K562 (cell line): ENCODE results near the gene RNF217. TPM values are rescaled to one million over a fixed set of nuclear protein-coding genes. Genes with fewer than 3 reads are reported as not detected.
A peak's percentile ranks its signal among the peaks of the same experiment; 100 is the strongest.

ENCODE experiments used
- KAT7 ChIP-seq: sonication (generic); formaldehyde crosslinking; IDR thresholded peaks from 2 replicates; pipeline ENCODE4 v1.8.0; 2022; ENCODE audit warnings: missing genetic modification reagents, mild to moderate bottlenecking, borderline replicate concordance
- MNT ChIP-seq, 2 experiments: fragments of 450-650 bp; conservative IDR thresholded peaks; 2 replicates each; pipeline ENCODE4 v1.6.1; 2017; ENCODE audit warnings: mild to moderate bottlenecking in 2 of 2, moderate library complexity in 2 of 2
- NFE2 ChIP-seq: IDR thresholded peaks from 2 replicates; pipeline ENCODE4 v1.6.1; 2014; ENCODE audit warnings: antibody characterized with exemption, low read depth
- NR2C2 ChIP-seq, 2 experiments: fragments of 200-800 bp in 1 of 2; sonication (Bioruptor generic) in 1 of 2; sonication (generic) in 1 of 2; formaldehyde crosslinking in 1 of 2; IDR thresholded peaks; 2 replicates each; pipeline versions ENCODE4 v1.6.1 to v1.8.0; 2016 to 2022; ENCODE audit warnings: mild to moderate bottlenecking in 1 of 2, missing compliant biosample characterization in 1 of 2, missing genetic modification characterization in 1 of 2, missing genetic modification reagents in 1 of 2
- polyA plus RNA-seq, 8 experiments: library from polyadenylated mRNA; depleted of rRNA in 4 of 8; stranded (reverse) in 5 of 8; unstranded in 3 of 8; fragments of >200 nt; fragmentation: Nextera tagmentation in 2 of 8; fragmentation: Illumina TruSeq in 1 of 8; extraction: Ambion mirVana in 2 of 8; extraction: Trizol in 1 of 8; gene quantifications; 2 replicates each; pipeline versions ENCODE4 v1.2.1 to v1.2.3, GENCODE V29; 2011 to 2014; ENCODE audit warnings: inconsistent platforms in 1 of 8, missing spikeins in 1 of 8
- total RNA-seq, 7 experiments: library from RNA; depleted of rRNA in 6 of 7; stranded (reverse); fragments of >200 nt in 6 of 7; fragmentation: Illumina TruSeq in 2 of 7; extraction: Trizol in 2 of 7; gene quantifications; 2 replicates each; pipeline versions ENCODE4 v1.2.1 to v1.2.3, GENCODE V29; 2011 to 2021; ENCODE audit warnings: low replicate concordance in 1 of 7
- TF ChIP-seq, protein P1 (sequence below): fragments of 450-650 bp; IDR thresholded peaks from 2 replicates; pipeline ENCODE4 v1.6.1; 2016; ENCODE audit warnings: borderline replicate concordance
- TF ChIP-seq, protein P2 (sequence below): fragments of 450-650 bp; IDR thresholded peaks from 2 replicates; pipeline ENCODE4 v1.6.1; 2016; ENCODE audit warnings: low read depth

RNF217 gene
- total and polyA plus RNA-seq, 9 of the 15 experiments (the other 6 are each of a cell fraction or from before 2014, with no cell fraction given): 2.9 to 25.6 (median 12.0) TPM

GRCh38 chr6:124963831-124964763 lies 1.9 kb downstream of the RNF217 start (continued):
- TF ChIP-seq, protein P1, sequence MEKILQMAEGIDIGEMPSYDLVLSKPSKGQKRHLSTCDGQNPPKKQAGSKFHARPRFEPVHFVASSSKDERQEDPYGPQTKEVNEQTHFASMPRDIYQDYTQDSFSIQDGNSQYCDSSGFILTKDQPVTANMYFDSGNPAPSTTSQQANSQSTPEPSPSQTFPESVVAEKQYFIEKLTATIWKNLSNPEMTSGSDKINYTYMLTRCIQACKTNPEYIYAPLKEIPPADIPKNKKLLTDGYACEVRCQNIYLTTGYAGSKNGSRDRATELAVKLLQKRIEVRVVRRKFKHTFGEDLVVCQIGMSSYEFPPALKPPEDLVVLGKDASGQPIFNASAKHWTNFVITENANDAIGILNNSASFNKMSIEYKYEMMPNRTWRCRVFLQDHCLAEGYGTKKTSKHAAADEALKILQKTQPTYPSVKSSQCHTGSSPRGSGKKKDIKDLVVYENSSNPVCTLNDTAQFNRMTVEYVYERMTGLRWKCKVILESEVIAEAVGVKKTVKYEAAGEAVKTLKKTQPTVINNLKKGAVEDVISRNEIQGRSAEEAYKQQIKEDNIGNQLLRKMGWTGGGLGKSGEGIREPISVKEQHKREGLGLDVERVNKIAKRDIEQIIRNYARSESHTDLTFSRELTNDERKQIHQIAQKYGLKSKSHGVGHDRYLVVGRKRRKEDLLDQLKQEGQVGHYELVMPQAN: peak; percentile 16; the same call in 1 of the 2 replicates
- peak in 1 of 2 experiments; percentile 36; a peak in 1 of 4 replicates for TF ChIP-seq MNT (conservative IDR thresholded peaks at IDR 0.05)
- peak; percentile 55 for TF ChIP-seq NFE2
- no peak for TF ChIP-seq NR2C2 (CRISPR knock-in tag; IDR thresholded peaks at IDR 0.05)
- TF ChIP-seq NR2C2 (tag; IDR thresholded peaks at IDR 0.05): peak; percentile 18; the same call in 1 of the 2 replicates
- 0 out of 2 replicates have a peak, but pooled peaks have one; percentile 12 for TF ChIP-seq KAT7 (CRISPR knock-in tag)
- TF ChIP-seq, protein P2, sequence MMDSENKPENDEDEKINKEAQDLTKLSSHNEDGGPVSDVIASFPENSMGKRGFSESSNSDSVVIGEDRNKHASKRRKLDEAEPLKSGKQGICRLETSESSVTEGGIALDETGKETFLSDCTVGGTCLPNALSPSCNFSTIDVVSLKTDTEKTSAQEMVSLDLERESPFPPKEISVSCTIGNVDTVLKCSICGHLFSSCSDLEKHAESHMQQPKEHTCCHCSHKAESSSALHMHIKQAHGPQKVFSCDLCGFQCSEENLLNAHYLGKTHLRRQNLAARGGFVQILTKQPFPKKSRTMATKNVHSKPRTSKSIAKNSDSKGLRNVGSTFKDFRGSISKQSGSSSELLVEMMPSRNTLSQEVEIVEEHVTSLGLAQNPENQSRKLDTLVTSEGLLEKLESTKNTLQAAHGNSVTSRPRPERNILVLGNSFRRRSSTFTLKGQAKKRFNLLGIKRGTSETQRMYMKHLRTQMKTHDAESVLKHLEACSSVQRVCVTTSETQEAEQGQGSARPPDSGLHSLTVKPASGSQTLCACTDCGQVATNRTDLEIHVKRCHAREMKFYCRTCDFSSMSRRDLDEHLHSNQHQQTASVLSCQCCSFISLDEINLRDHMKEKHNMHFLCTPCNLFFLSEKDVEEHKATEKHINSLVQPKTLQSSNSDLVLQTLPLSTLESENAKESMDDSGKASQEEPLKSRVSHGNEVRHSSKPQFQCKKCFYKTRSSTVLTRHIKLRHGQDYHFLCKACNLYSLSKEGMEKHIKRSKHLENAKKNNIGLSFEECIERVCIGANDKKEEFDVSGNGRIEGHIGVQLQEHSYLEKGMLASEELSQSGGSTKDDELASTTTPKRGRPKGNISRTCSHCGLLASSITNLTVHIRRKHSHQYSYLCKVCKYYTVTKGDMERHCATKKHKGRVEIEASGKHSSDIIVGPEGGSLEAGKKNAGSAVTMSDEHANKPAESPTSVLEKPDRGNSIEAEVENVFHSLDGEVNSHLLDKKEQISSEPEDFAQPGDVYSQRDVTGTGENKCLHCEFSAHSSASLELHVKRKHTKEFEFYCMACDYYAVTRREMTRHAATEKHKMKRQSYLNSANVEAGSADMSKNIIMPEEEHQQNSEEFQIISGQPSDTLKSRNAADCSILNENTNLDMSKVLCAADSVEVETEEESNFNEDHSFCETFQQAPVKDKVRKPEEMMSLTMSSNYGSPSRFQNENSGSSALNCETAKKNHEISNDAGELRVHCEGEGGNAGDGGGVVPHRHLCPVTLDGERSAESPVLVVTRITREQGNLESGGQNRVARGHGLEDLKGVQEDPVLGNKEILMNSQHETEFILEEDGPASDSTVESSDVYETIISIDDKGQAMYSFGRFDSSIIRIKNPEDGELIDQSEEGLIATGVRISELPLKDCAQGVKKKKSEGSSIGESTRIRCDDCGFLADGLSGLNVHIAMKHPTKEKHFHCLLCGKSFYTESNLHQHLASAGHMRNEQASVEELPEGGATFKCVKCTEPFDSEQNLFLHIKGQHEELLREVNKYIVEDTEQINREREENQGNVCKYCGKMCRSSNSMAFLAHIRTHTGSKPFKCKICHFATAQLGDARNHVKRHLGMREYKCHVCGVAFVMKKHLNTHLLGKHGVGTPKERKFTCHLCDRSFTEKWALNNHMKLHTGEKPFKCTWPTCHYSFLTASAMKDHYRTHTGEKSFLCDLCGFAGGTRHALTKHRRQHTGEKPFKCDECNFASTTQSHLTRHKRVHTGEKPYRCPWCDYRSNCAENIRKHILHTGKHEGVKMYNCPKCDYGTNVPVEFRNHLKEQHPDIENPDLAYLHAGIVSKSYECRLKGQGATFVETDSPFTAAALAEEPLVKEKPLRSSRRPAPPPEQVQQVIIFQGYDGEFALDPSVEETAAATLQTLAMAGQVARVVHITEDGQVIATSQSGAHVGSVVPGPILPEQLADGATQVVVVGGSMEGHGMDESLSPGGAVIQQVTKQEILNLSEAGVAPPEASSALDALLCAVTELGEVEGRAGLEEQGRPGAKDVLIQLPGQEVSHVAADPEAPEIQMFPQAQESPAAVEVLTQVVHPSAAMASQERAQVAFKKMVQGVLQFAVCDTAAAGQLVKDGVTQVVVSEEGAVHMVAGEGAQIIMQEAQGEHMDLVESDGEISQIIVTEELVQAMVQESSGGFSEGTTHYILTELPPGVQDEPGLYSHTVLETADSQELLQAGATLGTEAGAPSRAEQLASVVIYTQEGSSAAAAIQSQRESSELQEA: peak; percentile 73
- TF ChIP-seq, all 486 proteins: peak for 23
